Uterus (tissue), 2 donors: Measurements from ENCODE around the gene FLNB.

Source experiments
- CTCF ChIP-seq, 4 experiments: fragments of 200-600 bp in 2 of 4; fragments of 450-650 bp in 2 of 4; sonication (generic) in 2 of 4; IDR thresholded peaks; one replicate each; pipeline ENCODE4 v1.5.1; 2016 to 2019; ENCODE audit warnings: antibody characterized with exemption in 4 of 4, mild to moderate bottlenecking in 2 of 4, moderate library complexity in 1 of 4
- POLR2A ChIP-seq, 2 donors: fragments of 450-650 bp; IDR thresholded peaks; one replicate each; pipeline ENCODE4 v1.6.1; 2016; ENCODE audit warnings: antibody characterized with exemption in 2 of 2, mild to moderate bottlenecking in 1 of 2, moderate library complexity in 1 of 2

GRCh38 chr3:58129041-58129770 lies 121.0 kb downstream of the FLNB start:
- TF ChIP-seq CTCF (IDR thresholded peaks at IDR 0.05) (no peak), POLR2A (IDR thresholded peaks at IDR 0.05) (no peak)
